ENCODE measurements around the gene SLCO6A1.
"Not testable (repeated sequence)": the region's sequence is repeated elsewhere in the genome, so short reads cannot be mapped to it uniquely, and the experiment has no call there.

SLCO6A1 gene, protein sequence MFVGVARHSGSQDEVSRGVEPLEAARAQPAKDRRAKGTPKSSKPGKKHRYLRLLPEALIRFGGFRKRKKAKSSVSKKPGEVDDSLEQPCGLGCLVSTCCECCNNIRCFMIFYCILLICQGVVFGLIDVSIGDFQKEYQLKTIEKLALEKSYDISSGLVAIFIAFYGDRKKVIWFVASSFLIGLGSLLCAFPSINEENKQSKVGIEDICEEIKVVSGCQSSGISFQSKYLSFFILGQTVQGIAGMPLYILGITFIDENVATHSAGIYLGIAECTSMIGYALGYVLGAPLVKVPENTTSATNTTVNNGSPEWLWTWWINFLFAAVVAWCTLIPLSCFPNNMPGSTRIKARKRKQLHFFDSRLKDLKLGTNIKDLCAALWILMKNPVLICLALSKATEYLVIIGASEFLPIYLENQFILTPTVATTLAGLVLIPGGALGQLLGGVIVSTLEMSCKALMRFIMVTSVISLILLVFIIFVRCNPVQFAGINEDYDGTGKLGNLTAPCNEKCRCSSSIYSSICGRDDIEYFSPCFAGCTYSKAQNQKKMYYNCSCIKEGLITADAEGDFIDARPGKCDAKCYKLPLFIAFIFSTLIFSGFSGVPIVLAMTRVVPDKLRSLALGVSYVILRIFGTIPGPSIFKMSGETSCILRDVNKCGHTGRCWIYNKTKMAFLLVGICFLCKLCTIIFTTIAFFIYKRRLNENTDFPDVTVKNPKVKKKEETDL

DNA sequence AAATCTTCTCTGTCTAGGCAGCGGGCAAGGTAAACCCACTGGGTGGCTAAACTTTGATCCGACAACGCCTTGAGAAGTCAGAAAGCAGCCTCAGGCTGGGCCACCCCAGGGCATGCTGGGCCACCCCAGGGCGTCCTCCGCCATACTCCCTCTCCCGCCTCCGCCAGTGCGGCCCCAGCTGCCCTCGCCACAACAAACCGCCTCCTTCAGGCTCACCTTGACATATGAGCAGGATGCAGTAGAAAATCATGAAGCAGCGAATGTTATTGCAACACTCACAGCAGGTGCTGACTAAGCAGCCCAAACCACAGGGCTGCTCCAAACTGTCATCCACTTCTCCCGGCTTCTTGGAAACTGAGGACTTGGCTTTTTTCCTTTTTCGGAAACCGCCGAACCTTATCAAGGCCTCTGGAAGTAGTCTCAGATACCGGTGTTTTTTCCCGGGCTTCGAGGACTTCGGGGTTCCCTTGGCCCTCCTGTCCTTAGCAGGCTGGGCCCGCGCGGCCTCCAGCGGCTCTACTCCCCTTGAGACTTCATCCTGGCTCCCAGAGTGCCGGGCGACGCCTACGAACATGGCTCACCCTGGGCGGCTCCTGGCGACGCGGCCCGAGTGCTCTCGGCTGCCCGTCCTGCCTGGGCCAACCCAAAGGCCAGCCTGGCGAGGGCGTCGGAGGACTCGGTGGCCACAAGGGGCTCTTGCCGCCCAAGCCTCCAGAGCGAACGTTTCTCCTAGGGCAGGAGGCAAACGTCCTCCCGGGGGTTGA lies at the start of gene SLCO6A1:
TSS of gene SLCO6A1 (minus strand) at position 731 of the 764 bp plus-strand sequence. CDS start at position 574, 157 bp downstream.
- no peak for DNase-seq (ENCODE audit: low spot score)

DNA sequence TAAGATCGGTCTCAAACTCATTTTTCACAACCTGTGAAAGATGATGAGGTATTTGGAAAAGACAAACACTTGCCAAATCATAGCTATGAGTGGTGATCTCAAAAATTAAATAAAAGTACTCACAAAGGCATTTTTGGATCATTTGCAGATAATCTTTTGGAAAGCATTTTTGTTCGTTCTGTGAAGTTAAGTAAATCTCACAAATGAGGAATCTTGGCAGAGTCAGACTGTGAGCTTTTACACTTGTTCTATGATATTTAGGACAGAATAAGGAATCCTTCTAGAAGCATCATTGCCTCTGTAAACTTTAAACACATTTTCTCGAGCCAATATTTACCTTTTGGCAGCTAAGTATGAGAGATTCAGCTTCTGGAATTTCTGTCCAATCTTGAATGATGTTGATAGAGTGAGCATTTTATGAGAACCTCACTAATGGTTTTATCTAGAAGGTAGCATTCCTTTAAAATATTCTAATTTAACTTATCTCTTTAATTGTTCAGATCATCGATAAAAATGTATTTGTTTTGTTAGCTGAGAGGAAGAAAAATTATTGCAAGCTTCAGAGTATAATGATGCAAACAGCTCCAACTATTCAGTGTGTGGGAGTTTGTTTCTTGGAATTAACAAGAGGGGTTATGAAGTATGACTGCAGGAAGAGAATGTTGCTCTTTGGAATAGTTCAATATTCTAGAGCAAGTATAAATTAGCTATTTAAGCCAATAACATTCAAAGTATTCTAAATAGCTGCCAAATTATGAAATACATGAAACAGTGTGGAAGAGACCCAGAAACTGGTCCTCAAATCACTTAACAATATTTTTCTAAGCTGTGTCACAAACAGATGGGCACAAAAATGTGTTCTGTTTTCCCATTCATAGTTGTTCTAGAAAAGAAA lies 48.6 kb upstream of the SLCO6A1 start:
- DNase-seq (ENCODE audit: low spot score), result no peak

DNA sequence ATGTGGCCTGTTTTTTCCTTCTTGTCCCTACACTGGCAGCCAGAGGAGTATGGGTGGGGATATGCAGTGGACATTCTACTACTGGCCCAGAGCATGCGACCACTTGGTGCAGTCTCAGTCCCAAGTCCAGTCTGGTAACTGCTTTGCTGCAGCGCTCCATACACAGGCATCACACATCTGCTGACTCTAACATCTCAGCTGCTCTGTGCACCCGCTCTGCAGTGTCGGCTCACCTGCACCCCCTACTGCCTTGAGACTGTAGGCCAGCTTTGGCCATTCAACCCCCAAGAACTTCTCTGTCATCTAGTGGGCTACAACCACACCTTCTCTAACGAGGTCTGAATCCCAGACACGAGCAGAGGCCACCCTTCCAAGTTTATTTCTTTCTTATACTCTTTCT lies 46.4 kb upstream of the SLCO6A1 start:
- no peak for DNase-seq (ENCODE audit: low spot score)

DNA sequence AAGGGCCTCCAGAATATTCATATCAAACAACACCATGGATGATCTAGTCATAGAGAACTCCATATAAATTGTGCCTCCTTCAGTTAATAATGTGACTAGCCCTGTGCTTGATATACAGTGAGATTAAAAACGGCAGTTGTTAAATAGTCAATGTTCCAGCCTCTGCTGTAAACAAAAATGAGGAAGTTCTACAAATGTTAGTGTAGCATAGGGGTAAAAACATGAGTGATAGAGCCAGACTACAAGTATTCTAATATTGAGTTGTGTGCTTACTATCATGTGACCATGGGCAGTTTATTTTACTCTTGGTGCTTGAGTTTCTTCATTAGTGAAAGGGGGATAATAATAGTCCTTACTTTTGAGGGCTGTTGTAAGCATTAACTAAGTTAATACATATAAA lies 43.3 kb upstream of the SLCO6A1 start:
- no peak for DNase-seq (ENCODE audit: low spot score)

DNA sequence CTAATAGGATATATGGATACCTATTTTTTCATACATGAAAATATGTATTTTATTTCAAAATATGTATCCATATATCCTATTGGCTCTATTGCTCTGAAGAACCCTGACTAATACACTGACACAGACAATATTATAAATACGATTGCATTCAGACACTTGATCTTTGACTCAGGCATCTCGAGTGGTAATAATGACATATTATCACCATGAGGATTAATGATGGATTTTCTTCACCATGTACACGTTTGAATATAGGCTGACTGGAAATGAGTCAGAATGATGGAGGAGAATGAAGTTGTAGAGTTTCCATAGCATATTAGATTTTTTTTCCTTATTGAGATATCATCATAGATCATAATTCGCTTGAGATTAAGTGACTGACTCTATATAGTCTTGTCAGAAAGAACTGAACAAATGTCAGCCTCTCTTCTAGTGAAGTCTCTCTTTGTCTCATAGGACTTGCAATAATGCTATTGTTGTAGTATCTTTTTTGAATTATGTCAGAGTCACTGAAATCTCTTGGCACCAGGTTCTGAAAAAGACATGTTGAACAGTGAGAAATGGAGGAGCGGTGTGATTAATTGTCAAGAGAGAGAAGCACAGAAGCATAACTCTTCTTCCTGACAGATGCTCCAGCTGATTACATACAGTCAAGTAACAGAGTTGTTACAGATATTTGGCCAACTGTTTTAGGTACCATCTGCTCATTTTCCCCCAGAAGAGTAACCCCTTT lies 41.4 kb upstream of the SLCO6A1 start:
- DNase-seq (ENCODE audit: low spot score), result no peak

DNA sequence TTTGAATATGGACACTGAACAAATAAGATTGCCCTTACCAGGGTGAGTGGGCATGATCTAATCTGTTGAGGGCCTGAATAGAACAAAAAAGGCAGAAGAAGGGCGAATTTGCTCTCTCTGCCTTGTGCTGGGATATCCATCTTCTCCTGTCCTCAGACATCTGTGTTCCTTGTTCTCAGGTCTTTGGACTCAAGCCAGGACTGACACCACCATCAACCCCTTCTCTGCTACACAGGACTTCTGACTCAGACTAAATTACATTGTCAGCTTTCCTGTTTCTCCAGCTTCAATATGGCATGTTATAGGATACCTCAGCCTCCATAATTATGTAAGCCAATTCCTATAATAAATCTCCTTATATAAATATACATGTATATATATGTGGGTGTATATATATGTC lies 40.8 kb upstream of the SLCO6A1 start:
- no peak for DNase-seq (ENCODE audit: low spot score)

DNA sequence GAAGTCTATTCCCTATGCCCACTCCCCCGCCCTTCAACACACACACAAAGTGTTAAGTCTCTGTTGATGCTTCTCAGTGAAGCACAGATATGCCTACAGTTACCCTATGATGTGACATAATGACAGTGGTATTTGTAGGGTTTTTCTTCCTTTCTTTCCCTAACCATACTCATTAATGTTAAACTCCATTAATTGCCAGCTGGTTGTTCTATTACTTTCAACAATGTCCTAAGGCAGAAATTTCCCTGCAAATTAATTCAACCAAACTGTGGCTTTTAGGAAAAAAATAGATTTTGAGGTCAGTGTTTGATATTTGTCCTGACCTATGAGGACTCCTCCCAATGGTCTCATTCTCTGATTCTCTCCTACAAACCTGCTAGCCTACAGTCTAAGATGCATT lies 38.2 kb upstream of the SLCO6A1 start:
- DNase-seq (ENCODE audit: low spot score), result no peak

DNA sequence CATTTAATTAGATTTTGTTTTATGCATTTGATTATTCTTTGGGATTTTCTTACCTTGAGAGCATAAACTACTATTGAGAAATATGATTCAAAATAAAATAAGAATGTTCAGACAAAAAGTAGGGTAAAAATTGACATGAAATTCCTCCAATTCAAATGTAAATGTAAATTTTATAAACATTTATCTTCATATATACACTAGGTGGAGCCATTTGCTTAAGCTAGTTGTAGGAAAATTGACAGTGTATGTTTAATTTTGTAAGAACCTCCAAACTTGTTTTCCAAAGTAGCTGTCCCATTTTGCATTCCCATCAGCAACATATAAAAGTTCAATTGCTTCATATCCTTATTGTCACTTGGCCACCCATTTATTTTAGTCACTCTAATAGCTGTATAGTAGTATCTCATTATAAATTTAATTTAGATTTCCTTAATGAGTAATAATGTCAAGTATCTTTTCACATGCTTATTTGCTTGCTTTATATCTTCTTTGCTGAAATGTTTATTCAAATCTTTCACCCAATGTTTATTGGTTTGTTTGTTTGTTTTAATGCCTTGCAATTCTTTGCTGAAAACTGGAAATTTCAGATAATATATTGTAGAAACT lies 37.6 kb upstream of the SLCO6A1 start:
- DNase-seq (ENCODE audit: low spot score), result no peak

DNA sequence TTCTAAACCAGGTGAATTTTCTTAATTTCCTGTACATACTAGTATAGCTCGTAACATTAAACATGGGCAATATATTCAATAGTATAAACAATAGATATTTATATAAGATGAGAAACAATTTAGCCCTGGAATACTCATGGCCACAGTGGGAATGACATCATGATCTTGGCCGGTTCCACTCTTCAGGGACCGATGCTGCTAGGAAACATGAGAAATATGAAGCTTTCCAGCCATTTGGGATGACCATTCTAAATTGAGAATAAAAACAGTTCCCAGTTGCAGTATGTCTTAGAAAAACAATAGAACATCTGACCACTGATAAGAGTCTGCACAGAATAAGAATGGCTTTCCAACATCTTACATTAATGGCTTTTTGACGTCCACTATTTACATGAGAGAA lies 33.3 kb upstream of the SLCO6A1 start:
- no peak for DNase-seq (ENCODE audit: low spot score)

DNA sequence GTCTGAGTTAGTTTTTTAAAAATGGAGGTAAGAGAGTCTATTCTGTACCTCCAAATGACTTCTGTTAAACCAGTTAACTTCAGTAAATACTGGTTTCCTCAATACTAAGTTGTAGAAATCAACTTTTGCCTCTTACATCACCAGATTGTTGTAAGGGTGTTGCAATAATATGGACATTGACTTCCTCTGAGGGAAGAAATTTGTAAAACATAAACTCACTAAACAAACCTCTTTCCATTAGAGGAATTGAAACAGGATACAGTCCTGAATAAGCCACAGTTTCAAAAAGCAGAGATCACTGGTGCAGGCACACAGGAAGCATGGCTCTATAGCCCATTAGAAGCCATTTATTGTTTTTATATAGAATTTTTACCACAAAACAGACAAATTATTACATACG lies 32.7 kb upstream of the SLCO6A1 start:
- DNase-seq (ENCODE audit: low spot score), result no peak

DNA sequence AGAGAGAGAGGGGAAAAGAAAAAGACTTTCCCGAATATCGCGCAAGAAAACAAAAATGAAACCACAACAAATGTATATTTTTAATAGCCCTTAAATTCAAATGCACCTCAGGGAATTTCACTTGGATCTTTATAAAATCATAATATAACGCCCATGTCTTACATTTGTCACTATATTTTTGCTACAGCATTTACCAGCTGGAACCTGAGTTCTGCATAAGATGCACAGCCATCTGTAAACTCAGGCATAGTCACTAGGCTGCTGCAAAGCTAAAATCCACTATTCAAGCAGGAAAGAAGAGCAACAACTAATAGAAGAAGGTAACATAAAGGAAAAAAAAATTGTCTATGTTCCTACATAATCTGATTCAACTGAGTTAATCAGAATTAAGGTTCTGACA lies 30.6 kb upstream of the SLCO6A1 start:
- no peak for DNase-seq (ENCODE audit: low spot score)

DNA sequence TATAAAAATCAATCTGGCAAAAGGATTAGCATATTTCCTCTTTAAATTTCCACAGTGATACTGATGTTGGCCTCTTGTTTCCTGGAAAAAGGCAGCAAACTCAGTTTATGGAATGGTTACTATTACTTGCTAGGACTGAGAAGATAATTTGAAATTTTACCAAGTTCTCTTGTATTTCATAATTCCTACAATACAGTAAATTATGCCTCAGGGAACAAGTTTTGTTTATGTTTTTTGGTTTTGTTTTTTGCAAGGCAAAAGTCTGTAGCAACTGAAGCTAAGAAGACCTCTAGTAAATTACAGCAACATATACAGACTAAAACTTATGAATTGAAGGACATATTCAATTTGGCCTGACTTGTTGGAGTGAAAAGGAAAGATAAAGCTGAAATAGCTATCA lies 30.2 kb upstream of the SLCO6A1 start:
- DNase-seq (ENCODE audit: low spot score), result no peak

DNA sequence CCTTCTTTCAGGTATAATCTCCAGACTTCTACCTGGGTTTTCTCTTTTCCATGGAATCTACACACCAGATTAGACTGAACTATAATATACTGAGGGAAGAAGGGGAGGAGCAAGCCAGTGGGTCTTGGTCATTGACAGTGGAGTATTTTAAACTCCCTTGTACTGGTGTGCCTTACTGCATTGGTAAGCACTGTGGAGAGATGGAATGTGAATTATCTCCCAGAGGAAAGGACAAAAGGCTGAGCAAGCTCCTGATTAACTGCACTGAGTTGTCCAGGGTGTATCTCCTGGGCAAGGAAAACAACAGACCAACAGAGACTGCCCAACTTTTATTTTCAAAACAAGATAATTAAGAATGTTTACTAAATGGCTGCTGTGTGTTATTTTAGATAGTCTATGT lies 29.8 kb upstream of the SLCO6A1 start:
- DNase-seq (ENCODE audit: low spot score), result no peak

DNA sequence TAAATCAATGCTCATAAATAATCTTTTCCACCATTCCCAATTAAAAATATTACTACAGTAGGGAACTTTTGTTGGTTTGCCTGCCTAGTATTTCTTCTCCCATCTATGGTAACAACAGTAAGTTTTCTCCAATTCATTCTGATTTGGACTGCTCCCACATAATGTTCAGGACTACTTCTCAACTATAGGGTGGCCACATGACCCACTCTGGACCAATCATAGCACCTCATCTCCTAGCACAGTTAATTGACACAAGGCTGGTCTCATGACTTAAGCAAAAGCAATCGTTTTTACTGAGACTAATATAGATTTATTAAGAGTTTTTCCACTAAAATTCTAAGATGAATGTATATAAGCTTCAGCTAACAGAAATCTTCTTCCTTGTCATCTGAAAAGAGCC lies 28.7 kb upstream of the SLCO6A1 start:
- no peak for DNase-seq (ENCODE audit: low spot score)

DNA sequence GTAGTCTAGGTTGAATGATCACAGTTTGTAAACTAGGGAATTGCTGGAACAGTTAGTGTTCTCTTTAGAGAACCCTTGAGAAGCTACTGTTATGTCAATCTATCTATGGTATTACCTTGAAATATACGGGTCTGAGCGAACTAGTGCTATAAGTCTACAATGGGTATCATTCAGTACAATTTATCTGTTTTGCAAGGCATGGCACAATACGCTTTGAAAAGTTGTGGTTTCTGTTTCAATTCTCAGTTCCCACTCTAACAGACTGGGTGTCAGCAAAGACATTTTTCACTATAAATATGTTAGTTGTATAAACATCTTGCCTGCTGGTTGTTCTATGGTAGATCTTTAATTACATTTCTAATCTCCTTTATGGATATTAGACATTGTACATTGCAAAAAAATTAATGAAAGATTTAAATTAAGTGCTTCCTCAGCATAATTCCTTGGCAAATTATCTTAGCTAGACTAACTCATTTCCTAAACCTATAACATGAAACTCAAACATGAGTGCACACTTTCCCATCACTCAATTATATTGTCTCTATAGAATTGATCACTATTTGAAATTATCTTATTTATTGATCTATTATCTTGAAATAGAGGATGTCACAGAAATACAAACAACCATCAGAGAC lies 24.9 kb upstream of the SLCO6A1 start:
- no peak for DNase-seq (ENCODE audit: low spot score)

DNA sequence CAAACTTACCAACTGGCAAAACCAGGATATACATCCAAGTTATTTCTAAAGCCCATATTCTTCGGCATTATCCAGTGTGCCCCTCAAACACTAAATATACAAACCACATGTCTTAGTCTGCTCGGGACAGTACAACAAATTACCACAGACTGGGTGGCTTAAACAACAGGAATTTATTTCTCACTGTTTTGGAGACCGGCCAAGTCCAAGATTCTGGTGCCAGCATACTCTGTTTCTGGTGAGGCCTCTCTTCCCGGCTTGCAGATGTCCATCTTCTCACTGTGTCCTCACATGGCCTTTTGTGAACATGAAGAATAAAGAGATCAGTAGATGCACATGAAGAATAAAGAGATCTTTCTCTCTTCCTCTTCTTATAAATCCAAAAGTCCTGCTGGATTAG lies 12.9 kb upstream of the SLCO6A1 start:
- DNase-seq (ENCODE audit: low spot score), result no peak

DNA sequence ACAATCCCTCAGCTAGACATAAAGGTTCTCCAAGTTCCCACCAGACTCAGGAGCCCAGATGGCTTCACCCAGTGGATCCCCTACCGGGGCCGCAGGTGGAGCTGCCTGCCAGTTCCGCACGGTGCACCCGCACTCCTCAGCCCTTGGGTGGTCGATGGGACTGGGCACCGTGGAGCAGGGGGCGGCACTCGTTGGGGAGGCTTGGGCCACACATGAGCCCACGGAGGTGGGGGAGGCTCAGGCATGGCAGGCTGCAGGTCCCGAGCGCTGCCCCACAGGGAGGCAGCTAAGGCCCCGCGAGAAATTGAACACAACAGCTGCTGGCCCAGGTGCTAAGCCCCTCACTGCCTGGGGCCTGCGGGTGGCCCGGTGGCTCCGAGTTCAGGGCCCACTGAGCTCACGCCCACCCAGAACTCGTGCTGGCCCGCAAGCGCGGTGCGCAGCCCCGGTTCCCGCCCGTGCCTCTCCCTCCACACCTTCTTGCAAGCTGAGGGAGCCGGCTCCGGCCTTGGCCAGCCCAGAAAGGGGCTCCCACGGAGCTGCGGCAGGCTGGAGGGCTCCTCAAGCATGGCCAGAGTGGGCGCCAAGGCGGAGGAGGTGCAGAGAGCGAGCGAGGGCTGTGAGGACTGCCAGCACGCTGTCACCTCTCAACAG lies 7.4 kb downstream of the SLCO6A1 start:
- not testable (repeated sequence) for DNase-seq (ENCODE audit: low spot score)

DNA sequence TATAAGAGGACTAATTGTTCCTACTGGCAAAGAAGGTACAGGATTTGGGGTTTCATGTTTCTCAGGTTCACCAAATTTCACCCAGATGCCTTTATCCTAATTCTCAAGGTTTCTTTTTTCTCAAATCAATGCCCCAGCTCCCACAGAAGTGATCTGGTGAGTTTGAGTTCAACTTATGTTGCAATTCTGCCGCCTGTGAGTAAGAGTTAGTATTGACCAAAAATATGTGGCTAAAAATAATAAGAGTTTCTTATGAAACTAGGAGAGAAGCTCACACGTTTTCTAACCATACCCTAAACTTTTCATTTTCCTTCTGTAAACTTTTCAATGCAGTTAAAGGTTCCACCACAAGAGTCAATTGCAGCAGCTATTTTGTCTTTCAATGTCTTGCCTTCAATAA lies 15.1 kb downstream of the SLCO6A1 start:
- no peak for DNase-seq (ENCODE audit: low spot score)

DNA sequence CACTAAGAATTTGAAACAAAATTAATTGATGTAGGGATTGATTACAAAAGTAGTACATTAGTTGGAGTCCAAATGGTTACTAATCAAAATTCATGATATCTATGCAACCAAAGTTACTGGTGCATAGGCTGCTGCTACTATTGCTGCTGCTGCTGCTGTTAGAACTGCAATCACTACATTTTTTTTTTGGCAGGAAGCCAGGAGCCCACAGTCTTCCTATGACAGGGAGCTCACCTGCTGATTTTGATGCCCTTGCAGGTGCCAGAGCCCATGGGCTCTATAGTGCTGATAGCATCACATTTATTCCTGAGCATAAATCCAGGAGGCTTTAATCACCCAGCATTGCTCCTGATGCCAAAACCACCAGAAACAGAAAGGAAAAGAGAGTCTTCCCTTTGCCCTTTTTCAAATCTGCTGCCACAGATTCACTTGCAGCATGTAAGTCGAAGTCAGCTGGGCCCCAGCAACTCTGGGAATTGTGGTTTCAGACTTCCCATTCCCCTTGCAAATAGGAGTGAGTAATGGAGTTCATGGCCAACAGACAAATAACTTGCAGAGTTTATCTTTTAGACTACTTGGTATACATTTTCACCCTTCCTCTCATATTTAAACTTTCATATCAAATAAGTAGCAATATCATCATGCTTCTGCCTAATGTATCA lies 17.6 kb downstream of the SLCO6A1 start:
- DNase-seq (ENCODE audit: low spot score), result no peak
